Prostate gland (tissue), 2 donors: Measurements from ENCODE around the gene GPR75.

ENCODE experiments used
- POLR2A ChIP-seq: fragments of 450-650 bp; IDR thresholded peaks from one replicate; pipeline ENCODE4 v1.6.1; 2016; ENCODE audit warnings: antibody characterized with exemption, mild to moderate bottlenecking
- POLR2AphosphoS5 ChIP-seq: sonication (generic); formaldehyde crosslinking; IDR thresholded peaks from one replicate; pipeline ENCODE4 v1.6.1; 2017; ENCODE audit warnings: antibody characterized with exemption
- TF ChIP-seq, protein P1 (sequence below), 4 experiments: fragments of 200-600 bp in 2 of 4; fragments of 450-650 bp in 2 of 4; sonication (generic) in 2 of 4; IDR thresholded peaks; 1 replicate in 3 of 4; 2 replicates in 1 of 4; pipeline ENCODE4 v1.5.1; 2016 to 2019; ENCODE audit warnings: antibody characterized with exemption in 4 of 4, mild to moderate bottlenecking in 2 of 4, moderate library complexity in 2 of 4

DNA sequence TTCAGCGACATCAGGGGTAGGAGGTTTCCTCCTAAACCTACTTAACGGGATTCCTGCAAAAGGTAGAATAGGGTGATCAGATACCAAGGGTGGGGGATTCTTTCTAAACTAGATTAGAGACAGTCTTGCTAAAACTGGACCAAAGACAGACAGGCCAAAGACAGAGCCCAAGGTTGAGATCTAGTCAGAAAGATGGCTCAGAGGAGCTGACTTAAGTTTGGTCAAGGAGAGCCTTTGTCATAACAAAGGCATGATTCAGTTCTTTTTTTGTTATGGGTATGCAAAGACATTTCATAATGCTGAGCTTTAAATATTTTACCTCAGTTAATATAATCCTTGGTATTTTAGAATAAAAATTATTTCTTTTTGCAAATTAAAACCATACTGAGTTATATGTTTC lies 17.8 kb upstream of the GPR75 start:
- TF ChIP-seq, protein P1, sequence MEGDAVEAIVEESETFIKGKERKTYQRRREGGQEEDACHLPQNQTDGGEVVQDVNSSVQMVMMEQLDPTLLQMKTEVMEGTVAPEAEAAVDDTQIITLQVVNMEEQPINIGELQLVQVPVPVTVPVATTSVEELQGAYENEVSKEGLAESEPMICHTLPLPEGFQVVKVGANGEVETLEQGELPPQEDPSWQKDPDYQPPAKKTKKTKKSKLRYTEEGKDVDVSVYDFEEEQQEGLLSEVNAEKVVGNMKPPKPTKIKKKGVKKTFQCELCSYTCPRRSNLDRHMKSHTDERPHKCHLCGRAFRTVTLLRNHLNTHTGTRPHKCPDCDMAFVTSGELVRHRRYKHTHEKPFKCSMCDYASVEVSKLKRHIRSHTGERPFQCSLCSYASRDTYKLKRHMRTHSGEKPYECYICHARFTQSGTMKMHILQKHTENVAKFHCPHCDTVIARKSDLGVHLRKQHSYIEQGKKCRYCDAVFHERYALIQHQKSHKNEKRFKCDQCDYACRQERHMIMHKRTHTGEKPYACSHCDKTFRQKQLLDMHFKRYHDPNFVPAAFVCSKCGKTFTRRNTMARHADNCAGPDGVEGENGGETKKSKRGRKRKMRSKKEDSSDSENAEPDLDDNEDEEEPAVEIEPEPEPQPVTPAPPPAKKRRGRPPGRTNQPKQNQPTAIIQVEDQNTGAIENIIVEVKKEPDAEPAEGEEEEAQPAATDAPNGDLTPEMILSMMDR (IDR thresholded peaks at IDR 0.05), result no peak
- TF ChIP-seq POLR2AphosphoS5, result no peak
- TF ChIP-seq POLR2A, result no peak
